Gastroesophageal sphincter (tissue), 4 donors: ENCODE measurements around the gene CYP26B1. TPM values are rescaled to one million over a fixed set of nuclear protein-coding genes. Genes with fewer than 3 reads are reported as not detected.

Experiments
- ATAC-seq: fragments of 150-250 bp; one replicate; pipeline ENCODE4 v1.9.1; 2016; ENCODE audit warnings: mild to moderate bottlenecking, moderate library complexity
- H3K27ac ChIP-seq, 4 donors: fragments of 200-600 bp; sonication (generic) in 3 of 4; 1 replicate in 3 of 4; 2 replicates in 1 of 4; pipeline ENCODE4 v1.5.1; 2016 to 2019
- H3K27me3 ChIP-seq: fragments of 200-600 bp; sonication (generic); one replicate; pipeline ENCODE4 v1.5.1; 2019
- H3K36me3 ChIP-seq, 2 donors: fragments of 200-600 bp; sonication (generic); one replicate each; pipeline ENCODE4 v1.5.1; 2019; ENCODE audit warnings: control low read depth in 1 of 2
- H3K4me1 ChIP-seq, 3 donors: fragments of 200-600 bp; sonication (generic); 1 replicate in 2 of 3; 2 replicates in 1 of 3; pipeline ENCODE4 v1.5.1; 2016 to 2019; ENCODE audit warnings: control low read depth in 2 of 3
- H3K4me3 ChIP-seq, 2 donors: fragments of 200-600 bp; sonication (generic); one replicate each; pipeline ENCODE4 v1.5.1; 2019; ENCODE audit warnings: mild to moderate bottlenecking in 1 of 2, moderate library complexity in 1 of 2
- H3K9me3 ChIP-seq, 3 donors: fragments of 200-600 bp; sonication (generic); one replicate each; pipeline ENCODE4 v1.5.1; 2017 to 2019; ENCODE audit warnings: control low read depth in 2 of 3
- CTCF ChIP-seq, 4 experiments: fragments of 200-600 bp in 2 of 4; fragments of 450-650 bp in 2 of 4; sonication (generic) in 1 of 4; IDR thresholded peaks; one replicate each; pipeline ENCODE4 v1.5.1; 2017 to 2019; ENCODE audit warnings: antibody characterized with exemption in 4 of 4, mild to moderate bottlenecking in 2 of 4, moderate library complexity in 2 of 4
- EP300 ChIP-seq: sonication (generic); formaldehyde crosslinking; IDR thresholded peaks from one replicate; pipeline ENCODE4 v1.6.1; 2017; ENCODE audit warnings: antibody characterized with exemption, mild to moderate bottlenecking
- POLR2A ChIP-seq, 2 donors: fragments of 450-650 bp; IDR thresholded peaks; one replicate each; pipeline ENCODE4 v1.6.1; 2017; ENCODE audit warnings: antibody characterized with exemption in 2 of 2, mild to moderate bottlenecking in 2 of 2, moderate library complexity in 1 of 2
- POLR2AphosphoS5 ChIP-seq: sonication (generic); formaldehyde crosslinking; IDR thresholded peaks from one replicate; pipeline ENCODE4 v1.6.1; 2017; ENCODE audit warnings: antibody characterized with exemption
- WGBS, 2 donors: methylation state at CpG; one replicate each; pipeline ENCODE4 v1.1.5; 2018; ENCODE audit warnings: low coverage in 1 of 2; 5-methylcytosine and 5-hydroxymethylcytosine counted together
- total RNA-seq, 4 donors: library from RNA; depleted of rRNA; stranded (reverse); fragments of >200 nt; gene quantifications; one replicate each; pipeline ENCODE4 v1.1.0, GENCODE V29; 2016

The CYP26B1 gene
- total RNA-seq, 4 donors from 2014 or later: 0.47 to 4.0 (median 1.4) TPM

DNA sequence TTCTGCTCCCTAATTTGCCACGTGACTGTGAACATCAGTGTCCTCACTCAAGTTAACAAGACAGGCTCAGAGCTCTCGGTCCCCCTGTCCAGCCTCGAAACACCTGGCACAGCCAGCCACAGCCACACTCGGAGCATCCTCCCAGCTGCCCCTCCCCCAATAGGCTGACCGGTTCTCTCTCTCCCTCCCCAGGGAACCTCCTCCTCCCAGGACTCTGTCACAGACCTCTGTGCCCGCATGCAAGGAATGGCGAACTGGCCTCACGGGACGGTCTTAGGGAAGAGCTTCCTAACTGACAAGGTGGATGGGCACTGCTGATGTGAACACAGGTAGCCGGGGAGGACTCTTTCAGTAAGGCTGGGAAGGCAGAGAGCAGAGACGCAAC lies 18.8 kb downstream of the CYP26B1 start:
- no peaks in the 10 kb centered on the region for H3K4me1 ChIP-seq
- no peak overlapping the region for H3K4me3 ChIP-seq
- ATAC-seq: no peak
- peaks cover 54% of the 10 kb centered on the region for H3K27me3 ChIP-seq
- no peaks in the 10 kb centered on the region for H3K36me3 ChIP-seq
- 100% methylated on average over 3 of the region's 11 CpGs; no CpG with 5 or more reads in 1 of the 2 donors for WGBS, 2 donors
- no peak overlapping the region for H3K27ac ChIP-seq
- TF ChIP-seq CTCF (IDR thresholded peaks at IDR 0.05) (no peak), POLR2AphosphoS5 (no peak), EP300 (no peak), POLR2A (IDR thresholded peaks at IDR 0.05) (no peak)
- no peaks in the 10 kb centered on the region for H3K9me3 ChIP-seq

- no peak for ATAC-seq
- no peaks in the 10 kb centered on the region for H3K9me3 ChIP-seq
- H3K27ac ChIP-seq: no peak overlapping the region
- WGBS, 2 donors: 85% methylated on average over 4 of the region's 24 CpGs; no CpG with 5 or more reads in 1 of the 2 donors
- TF ChIP-seq POLR2A (IDR thresholded peaks at IDR 0.05) (no peak), POLR2AphosphoS5 (no peak), CTCF (IDR thresholded peaks at IDR 0.05) (no peak), EP300 (no peak)
- no peaks in the 10 kb centered on the region for H3K4me1 ChIP-seq
- H3K27me3 ChIP-seq: peaks cover 52% of the 10 kb centered on the region
- no peaks in the 10 kb centered on the region for H3K36me3 ChIP-seq
- no peak overlapping the region for H3K4me3 ChIP-seq
Observed at GRCh38 chr2:72128059-72128842, 19.4 kb downstream of the CYP26B1 start.

- no peaks in the 10 kb centered on the region for H3K9me3 ChIP-seq
Observed at GRCh38 chr2:72127401-72128058, 20.1 kb downstream of the CYP26B1 start.

DNA sequence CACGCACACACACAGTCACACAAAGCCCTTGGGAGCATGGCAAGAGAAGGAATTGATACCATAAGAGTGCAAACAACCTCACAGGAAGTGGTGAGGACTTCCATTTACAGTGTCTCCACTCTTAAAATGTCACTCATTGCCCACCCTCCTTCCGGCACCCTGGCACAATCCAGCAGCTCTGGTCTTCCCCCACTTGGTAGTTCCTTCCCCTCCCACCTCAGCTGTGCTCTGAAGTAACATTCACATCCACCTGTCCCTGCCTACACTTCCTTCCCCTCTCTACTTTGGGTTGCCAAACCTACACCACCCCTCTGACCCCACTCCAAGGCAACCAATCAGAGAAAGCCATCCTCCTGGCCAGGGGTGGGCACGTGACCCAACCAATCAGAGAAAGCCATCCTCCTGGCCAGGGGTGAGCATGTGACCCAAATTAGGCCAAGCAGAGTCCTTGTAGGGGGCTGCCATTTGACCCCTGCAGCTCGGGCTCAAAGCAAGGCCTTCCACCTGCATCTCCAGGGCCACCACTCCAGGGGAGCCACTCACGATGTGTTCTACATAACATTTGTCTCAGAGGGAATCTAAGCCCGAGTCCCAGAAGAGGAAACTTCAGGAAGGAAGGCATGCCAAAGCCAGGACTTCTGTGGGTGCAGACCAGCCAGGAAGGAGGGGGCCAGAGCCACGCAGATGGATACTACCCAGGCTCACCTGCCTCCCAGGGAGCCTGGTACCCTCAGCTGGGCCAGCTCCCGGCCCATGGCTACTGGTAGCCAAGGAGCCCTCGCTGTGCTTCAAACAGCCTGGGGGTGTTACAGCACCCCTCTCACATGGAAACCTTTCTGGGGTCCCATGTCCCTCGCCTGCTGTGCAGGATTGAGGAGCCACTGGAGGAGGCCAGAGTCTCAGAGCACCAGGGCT lies 21.2 kb downstream of the CYP26B1 start:
- Histone ChIP-seq H3K36me3 (no peaks in the 10 kb centered on the region), H3K9me3 (no peaks in the 10 kb centered on the region), H3K4me3 (no peak overlapping the region), H3K27ac (no peak overlapping the region), H3K4me1 (no peaks in the 10 kb centered on the region), H3K27me3 (peaks cover 40% of the 10 kb centered on the region)
- WGBS, 2 donors: 76 to 83% methylated on average over 2 to 6 of the region's 10 CpGs
- TF ChIP-seq EP300 (no peak), CTCF (IDR thresholded peaks at IDR 0.05) (no peak), POLR2AphosphoS5 (no peak)
- ATAC-seq: no peak

More at GRCh38 chr2:72127401-72128058, 20.1 kb downstream of the CYP26B1 start:
- Histone ChIP-seq H3K36me3 (no peaks in the 10 kb centered on the region), H3K4me3 (no peak overlapping the region), H3K4me1 (no peaks in the 10 kb centered on the region), H3K27ac (no peak overlapping the region), H3K27me3 (peaks cover 45% of the 10 kb centered on the region)
- ATAC-seq: no peak
- 44 to 67% methylated on average over 3 to 4 of the region's 21 CpGs for WGBS, 2 donors
- TF ChIP-seq EP300 (no peak), POLR2A (IDR thresholded peaks at IDR 0.05) (no peak), CTCF (IDR thresholded peaks at IDR 0.05) (no peak), POLR2AphosphoS5 (no peak)
